Erythroblast (primary cell): Measurements from ENCODE around the gene IMPG2.
A peak's percentile ranks its signal among the peaks of the same experiment; 100 is the strongest.

ENCODE experiments used
- DNase-seq, 2 experiments: peaks; one replicate each; lab custom pipeline; 2025; lab: John Stamatoyannopoulos, UW
- GATA1 ChIP-seq: IDR thresholded peaks from 2 replicates; pipeline ENCODE4 v1.6.1; 2011; ENCODE audit warnings: low read depth, mild to moderate bottlenecking, control low read depth, low read length, moderate library complexity
- POLR2A ChIP-seq: IDR thresholded peaks from 2 replicates; pipeline ENCODE4 v1.6.1; 2011; ENCODE audit warnings: mild to moderate bottlenecking, low read length

Gene IMPG2

GRCh38 chr3:101288294-101288693 lies 32.1 kb downstream of the IMPG2 start:
- DNase-seq: no peak
- no peak for TF ChIP-seq GATA1
- TF ChIP-seq POLR2A: no peak

GRCh38 chr3:101284757-101285156 lies 35.6 kb downstream of the IMPG2 start:
- DNase-seq: no peak
- TF ChIP-seq POLR2A (no peak), GATA1 (no peak)

- no peak for DNase-seq
- TF ChIP-seq POLR2A (no peak), GATA1 (no peak)
Observed at GRCh38 chr3:101281521-101282030, 38.8 kb downstream of the IMPG2 start.

DNA sequence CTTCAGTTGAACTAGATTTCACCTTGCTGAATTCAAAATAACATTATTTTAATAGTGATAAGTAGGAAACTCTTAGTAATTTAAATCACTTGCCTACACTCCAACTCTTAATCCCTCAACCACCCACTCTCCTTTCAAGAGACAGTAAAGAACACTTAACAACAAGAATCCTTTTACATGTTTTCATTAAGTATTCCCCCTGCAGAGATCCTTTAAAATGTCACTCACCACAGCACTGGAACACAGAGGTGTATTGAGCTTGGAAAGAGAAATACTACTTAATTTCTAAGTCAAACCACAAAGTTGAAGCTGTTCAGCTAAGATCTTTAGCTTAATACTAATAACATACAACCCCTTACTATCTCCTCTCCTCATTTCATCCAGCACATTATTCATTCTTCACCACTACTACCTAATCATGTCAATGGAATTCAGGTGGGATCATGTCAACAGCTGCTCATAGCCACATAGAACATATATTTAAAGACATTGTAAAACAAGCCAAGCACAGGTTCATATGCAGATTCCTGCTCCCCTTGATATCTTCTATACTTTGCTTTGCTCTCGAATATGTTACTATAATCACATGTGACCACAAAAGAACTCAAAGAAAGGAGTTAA lies 40.5 kb downstream of the IMPG2 start:
- peak in 1 of 2 experiments; percentile 4 for DNase-seq

DNA sequence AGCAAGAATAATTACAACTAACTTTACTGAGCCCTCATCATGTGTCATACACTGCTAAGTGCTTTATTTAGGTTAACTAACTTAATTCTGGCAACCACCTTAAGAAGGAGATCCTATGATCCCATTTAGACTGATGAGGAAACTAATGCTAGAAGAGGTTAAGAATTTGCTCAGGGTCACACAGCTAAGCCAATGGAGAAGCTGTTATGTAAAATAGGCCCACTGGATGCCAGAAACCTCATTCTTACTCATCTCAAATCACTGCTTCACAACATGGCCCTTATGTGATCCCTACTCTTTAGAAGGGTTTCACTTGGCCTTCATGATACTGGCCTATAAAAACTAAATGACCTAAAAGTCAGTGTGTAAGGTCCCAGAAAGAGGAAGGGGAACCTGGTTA lies 41.2 kb downstream of the IMPG2 start:
- no peak for TF ChIP-seq GATA1
- no peak for TF ChIP-seq POLR2A
- DNase-seq: no peak

More for the DNA sequence above, 40.5 kb downstream of the IMPG2 start:
- TF ChIP-seq POLR2A (no peak), GATA1 (no peak)

DNA sequence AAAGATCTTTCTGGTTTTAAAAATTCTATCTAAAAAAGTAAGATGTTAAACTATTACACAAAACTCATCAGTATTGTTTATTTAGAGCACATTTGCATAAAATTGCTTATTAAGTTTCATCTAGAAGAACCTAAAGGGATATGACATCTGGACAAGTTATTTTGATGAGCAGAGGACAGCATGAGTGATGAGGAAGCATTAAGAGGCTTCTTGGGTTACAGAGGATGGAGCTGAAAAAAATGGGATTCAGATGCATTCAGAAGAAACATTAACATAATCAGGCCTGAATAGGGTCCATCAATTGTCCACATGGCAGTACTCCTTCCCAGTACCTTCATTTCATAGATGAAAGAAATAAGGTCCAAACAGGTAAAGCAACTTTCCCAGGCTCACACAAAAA lies 41.6 kb downstream of the IMPG2 start:
- TF ChIP-seq POLR2A (no peak), GATA1 (no peak)
- no peak for DNase-seq

- DNase-seq: no peak
Observed at GRCh38 chr3:101273608-101274007, 46.8 kb downstream of the IMPG2 start.

DNA sequence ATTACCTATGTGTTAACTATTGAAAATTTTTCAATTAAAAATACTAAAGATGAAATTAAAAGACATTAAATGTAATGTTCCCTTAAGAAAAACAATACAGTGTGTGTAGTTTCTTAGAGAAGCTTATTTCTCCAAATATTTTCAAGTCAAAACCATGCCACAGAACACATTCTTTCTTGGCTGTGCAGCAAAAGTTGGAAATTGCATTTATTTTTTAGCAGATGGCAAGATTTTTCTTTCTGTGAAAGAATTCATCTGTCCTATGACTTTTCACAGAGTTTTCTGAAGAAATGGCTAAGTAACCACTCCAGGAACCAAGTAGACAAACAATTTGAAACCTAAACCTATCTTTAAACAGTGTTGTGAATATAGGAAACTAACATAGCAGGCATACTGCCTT lies 47.2 kb downstream of the IMPG2 start:
- TF ChIP-seq POLR2A (no peak), GATA1 (no peak)
- DNase-seq: no peak

More at GRCh38 chr3:101273608-101274007, 46.8 kb downstream of the IMPG2 start:
- TF ChIP-seq GATA1: no peak
- no peak for TF ChIP-seq POLR2A

DNA sequence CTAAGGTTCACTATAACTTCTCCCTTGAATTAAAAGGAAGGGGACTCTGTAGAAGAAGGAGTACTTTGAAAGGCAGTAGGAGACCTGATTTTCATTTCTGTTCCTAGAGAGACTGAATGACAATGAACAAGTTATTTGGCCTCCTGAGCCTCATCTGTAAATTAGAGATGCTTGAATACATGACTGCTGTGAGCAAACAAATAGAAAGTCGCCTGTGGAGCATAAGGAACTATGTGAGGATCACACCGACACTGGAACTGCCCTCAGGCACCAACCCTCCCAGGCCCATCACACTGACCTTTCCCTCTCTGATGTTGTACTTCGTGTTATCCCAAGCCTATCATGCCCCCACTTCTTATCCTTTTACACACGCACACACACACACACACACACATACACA lies 48.6 kb downstream of the IMPG2 start:
- TF ChIP-seq POLR2A (no peak), GATA1 (no peak)

DNA sequence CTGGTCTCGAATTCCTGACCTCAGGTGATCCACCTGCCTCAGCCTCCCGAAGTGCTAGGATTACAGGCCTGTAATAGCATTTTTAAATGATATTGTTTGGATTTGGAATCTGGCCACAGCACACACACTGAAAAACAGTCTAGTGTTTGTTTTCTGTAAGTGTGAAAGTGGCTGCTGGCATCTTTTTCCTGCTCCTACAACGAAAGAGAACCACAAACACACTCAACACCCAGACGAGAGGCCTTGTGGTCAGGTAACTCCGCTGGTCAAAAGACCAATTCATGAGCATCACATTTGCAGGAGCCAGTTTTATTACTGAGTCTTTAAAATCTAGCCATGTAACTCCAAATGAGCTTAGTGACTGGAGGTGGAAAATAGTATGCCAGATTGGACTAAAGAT lies 50.2 kb downstream of the IMPG2 start:
- TF ChIP-seq POLR2A: no peak
- no peak for TF ChIP-seq GATA1

More for the DNA sequence above, 48.6 kb downstream of the IMPG2 start:
- DNase-seq: no peak

GRCh38 chr3:101268971-101269671 lies 51.3 kb downstream of the IMPG2 start:
- TF ChIP-seq POLR2A (no peak), GATA1 (no peak)
- DNase-seq: no peak

More for the DNA sequence above, 50.2 kb downstream of the IMPG2 start:
- no peak for DNase-seq

DNA sequence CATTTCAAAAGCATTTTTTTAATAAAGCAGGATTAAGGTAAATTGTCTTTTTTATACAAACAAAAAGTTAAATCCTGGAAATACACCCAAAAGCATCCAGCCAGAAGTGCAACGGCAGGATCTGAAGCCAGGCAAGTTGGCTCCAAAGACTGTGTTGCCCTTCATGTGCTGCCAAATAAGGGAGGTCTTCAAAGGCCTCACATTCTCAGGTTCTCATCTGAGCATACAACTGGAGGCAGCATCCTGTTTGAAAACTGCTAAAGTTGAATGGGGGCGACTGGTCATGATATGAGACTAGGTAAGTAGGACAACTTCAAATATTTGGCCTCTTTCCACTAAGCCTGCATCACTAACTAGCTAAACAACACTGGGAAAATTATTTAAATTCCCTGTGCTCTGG lies 52.2 kb downstream of the IMPG2 start:
- TF ChIP-seq POLR2A: no peak
- TF ChIP-seq GATA1: no peak
- no peak for DNase-seq

GRCh38 chr3:101266566-101266965 lies 53.8 kb downstream of the IMPG2 start:
- TF ChIP-seq GATA1 (no peak), POLR2A (no peak)

GRCh38 chr3:101266071-101266470 lies 54.3 kb downstream of the IMPG2 start:
- TF ChIP-seq POLR2A: no peak
- TF ChIP-seq GATA1: no peak
- no peak for DNase-seq

More at GRCh38 chr3:101266566-101266965, 53.8 kb downstream of the IMPG2 start:
- no peak for DNase-seq
